OCI-LY7 (cell line): ENCODE results near the gene FIGN.

Source experiments
- EZH2phosphoT487 ChIP-seq: fragments of 200-600 bp; sonication (generic); IDR thresholded peaks from 2 replicates; pipeline ENCODE4 v1.6.1; 2018; ENCODE audit warnings: low read depth, borderline replicate concordance, mild to moderate bottlenecking, mixed run types, antibody characterized with exemption, low read length, moderate library complexity, mixed read lengths
- TF ChIP-seq, protein P1 (sequence below): fragments of 200-600 bp; sonication (generic); conservative IDR thresholded peaks from 2 replicates; pipeline ENCODE4 v1.5.1; 2014; ENCODE audit warnings: mild to moderate bottlenecking, antibody characterized with exemption, low read length, moderate library complexity, mixed read lengths

DNA sequence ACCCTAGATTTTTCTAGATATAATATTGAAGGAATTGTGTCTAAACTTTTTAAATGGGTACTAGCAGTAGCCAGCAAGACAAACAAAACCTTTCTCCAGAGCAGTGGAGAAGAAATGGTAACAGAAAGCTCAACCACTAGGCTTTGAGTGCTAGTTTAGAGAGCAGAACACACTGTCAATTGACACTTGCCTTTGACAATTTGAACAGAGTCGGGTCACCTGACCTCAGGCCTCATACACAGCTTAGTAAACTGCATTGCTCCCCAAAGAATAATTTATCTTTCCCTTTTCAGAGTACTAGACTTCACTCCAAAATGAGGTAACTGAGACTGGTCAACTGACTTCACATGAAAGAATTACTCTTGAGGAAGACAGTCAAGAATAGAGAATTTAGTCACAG lies 48.6 kb downstream of the FIGN start:
- TF ChIP-seq, protein P1, sequence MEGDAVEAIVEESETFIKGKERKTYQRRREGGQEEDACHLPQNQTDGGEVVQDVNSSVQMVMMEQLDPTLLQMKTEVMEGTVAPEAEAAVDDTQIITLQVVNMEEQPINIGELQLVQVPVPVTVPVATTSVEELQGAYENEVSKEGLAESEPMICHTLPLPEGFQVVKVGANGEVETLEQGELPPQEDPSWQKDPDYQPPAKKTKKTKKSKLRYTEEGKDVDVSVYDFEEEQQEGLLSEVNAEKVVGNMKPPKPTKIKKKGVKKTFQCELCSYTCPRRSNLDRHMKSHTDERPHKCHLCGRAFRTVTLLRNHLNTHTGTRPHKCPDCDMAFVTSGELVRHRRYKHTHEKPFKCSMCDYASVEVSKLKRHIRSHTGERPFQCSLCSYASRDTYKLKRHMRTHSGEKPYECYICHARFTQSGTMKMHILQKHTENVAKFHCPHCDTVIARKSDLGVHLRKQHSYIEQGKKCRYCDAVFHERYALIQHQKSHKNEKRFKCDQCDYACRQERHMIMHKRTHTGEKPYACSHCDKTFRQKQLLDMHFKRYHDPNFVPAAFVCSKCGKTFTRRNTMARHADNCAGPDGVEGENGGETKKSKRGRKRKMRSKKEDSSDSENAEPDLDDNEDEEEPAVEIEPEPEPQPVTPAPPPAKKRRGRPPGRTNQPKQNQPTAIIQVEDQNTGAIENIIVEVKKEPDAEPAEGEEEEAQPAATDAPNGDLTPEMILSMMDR, result no peak
- TF ChIP-seq EZH2phosphoT487, result no peak
